H1 (cell line): ENCODE data around the gene ENTPD6. TPM values are rescaled to one million over a fixed set of nuclear protein-coding genes. Genes with fewer than 3 reads are reported as not detected.

ENCODE experiments used
- CTCF ChIA-PET: fragments of 300-600 bp; sonication (Branson Sonifier 250); formaldehyde crosslinking; loops from one replicate; lab custom pipeline; 2021; ENCODE audit not compliant: partially characterized antibody; lab: Charles Lee
- POLR2A ChIA-PET: fragments of 300-600 bp; sonication (Branson Sonifier 250); formaldehyde crosslinking; loops from one replicate; lab custom pipeline; 2021; ENCODE audit warnings: inconsistent platforms; ENCODE audit not compliant: partially characterized antibody; lab: Charles Lee
- DNase-seq, 2 experiments: peaks; one replicate each; pipeline versions ENCODE4 v3.0.0 to v3.0.0-alpha.2; 2010 to 2022; ENCODE audit warnings: low spot score in 2 of 2, low read depth in 1 of 2, mixed read lengths in 1 of 2
- FAIRE-seq: peaks from 2 replicates; lab custom pipeline; 2011; peaks lifted over from hg19 to GRCh38; lab: Jason Lieb, UNC
- H2AFZ ChIP-seq: 2 replicates; pipeline ENCODE4 v1.8.1; 2012; ENCODE audit warnings: low read length, inconsistent platforms
- H2AK5ac ChIP-seq: 2 replicates; pipeline ENCODE4 v1.6.1; 2013; ENCODE audit warnings: low read depth, low read length
- H2BK120ac ChIP-seq: replicated peaks from 2 replicates; pipeline ENCODE3; 2013; ENCODE audit warnings: low read depth, low read length, inconsistent platforms
- H2BK12ac ChIP-seq: 2 replicates; pipeline ENCODE4 v1.6.1; 2013; ENCODE audit warnings: low read depth, low read length
- H2BK15ac ChIP-seq: 2 replicates; pipeline ENCODE4 v1.6.1; 2013; ENCODE audit warnings: low read length
- H2BK20ac ChIP-seq: 2 replicates; pipeline ENCODE4 v1.6.1; 2013; ENCODE audit warnings: low read length
- H2BK5ac ChIP-seq: 2 replicates; pipeline ENCODE4 v1.6.1; 2013; ENCODE audit warnings: low read depth, low read length
- H3K14ac ChIP-seq: 2 replicates; pipeline ENCODE4 v1.6.1; 2013; ENCODE audit warnings: inconsistent platforms; ENCODE audit not compliant: insufficient read length
- H3K18ac ChIP-seq: 2 replicates; pipeline ENCODE4 v1.6.1; 2013; ENCODE audit warnings: low read length; ENCODE audit errors: extremely low read depth
- H3K23ac ChIP-seq: 2 replicates; pipeline ENCODE4 v1.6.1; 2013; ENCODE audit warnings: inconsistent platforms; ENCODE audit not compliant: insufficient read length
- H3K23me2 ChIP-seq: 2 replicates; pipeline ENCODE4 v1.6.1; 2013; ENCODE audit warnings: low read depth, low read length
- H3K27ac ChIP-seq: 2 replicates; pipeline ENCODE4 v1.6.1; 2011; ENCODE audit warnings: low read depth, low read length, inconsistent platforms
- H3K27me3 ChIP-seq, 4 experiments: replicated peaks in 1 of 4; 1 replicate in 1 of 4; 2 replicates in 3 of 4; pipeline versions ENCODE4 v1.6.1 to v1.8.1; 2011 to 2013; ENCODE audit warnings: low read length in 3 of 4, mild to moderate bottlenecking in 3 of 4, inconsistent platforms in 2 of 4, mixed read lengths in 2 of 4, moderate library complexity in 1 of 4; ENCODE audit not compliant: control insufficient read depth in 3 of 4, insufficient read depth in 3 of 4; ENCODE audit errors: extremely low read depth in 1 of 4
- H3K36me3 ChIP-seq, 4 experiments: 2 replicates each; pipeline versions ENCODE4 v1.6.1 to v1.8.1; 2011 to 2013; ENCODE audit warnings: mild to moderate bottlenecking in 4 of 4, low read length in 3 of 4, moderate library complexity in 2 of 4, control low read depth in 1 of 4, inconsistent platforms in 1 of 4; ENCODE audit not compliant: insufficient read depth in 4 of 4, control insufficient read depth in 2 of 4
- H3K4ac ChIP-seq: replicated peaks from 2 replicates; pipeline ENCODE3; 2013; ENCODE audit warnings: low read length, low read depth, mixed read lengths, inconsistent platforms; ENCODE audit not compliant: insufficient read length
- H3K4me1 ChIP-seq, 4 experiments: replicated peaks in 1 of 4; 1 replicate in 1 of 4; 2 replicates in 3 of 4; pipeline versions ENCODE4 v1.6.1 to v1.8.1; 2011 to 2013; ENCODE audit warnings: low read length in 3 of 4, inconsistent platforms in 2 of 4, mixed read lengths in 1 of 4; ENCODE audit not compliant: insufficient read depth in 4 of 4, control insufficient read depth in 3 of 4
- H3K4me2 ChIP-seq, 2 experiments: 2 replicates each; pipeline versions ENCODE4 v1.6.1 to v1.8.1; 2011 to 2013; ENCODE audit warnings: low read depth in 2 of 2, low read length in 2 of 2, control low read depth in 1 of 2, inconsistent platforms in 1 of 2, mild to moderate bottlenecking in 1 of 2; ENCODE audit not compliant: insufficient read depth in 1 of 2
- H3K4me3 ChIP-seq, 4 experiments: fragments of 200-600, 300-600 bp in 1 of 4; sonication (generic), shearing (Covaris generic), sonication (Bioruptor Twin) in 1 of 4; 2 replicates each; pipeline versions ENCODE4 v1.5.1 to v1.8.1; 2011 to 2016; ENCODE audit warnings: low read length in 4 of 4, low read depth in 3 of 4, control low read depth in 2 of 4, inconsistent platforms in 2 of 4, mild to moderate bottlenecking in 2 of 4, mixed read lengths in 1 of 4, moderate library complexity in 1 of 4; ENCODE audit not compliant: insufficient read depth in 2 of 4; ENCODE audit errors: extremely low read depth in 1 of 4
- H3K56ac ChIP-seq: replicated peaks from 2 replicates; pipeline ENCODE3; 2013; ENCODE audit warnings: low read depth, mild to moderate bottlenecking, mixed read lengths, low read length, inconsistent platforms; ENCODE audit not compliant: insufficient read length
- H3K79me1 ChIP-seq: 2 replicates; pipeline ENCODE4 v1.6.1; 2013; ENCODE audit warnings: low read depth, low read length, control low read depth
- H3K79me2 ChIP-seq, 2 experiments: 2 replicates each; pipeline versions ENCODE4 v1.6.1 to v1.8.1; 2012 to 2013; ENCODE audit warnings: low read length in 2 of 2, mild to moderate bottlenecking in 2 of 2, inconsistent platforms in 1 of 2; ENCODE audit not compliant: insufficient read depth in 2 of 2, control insufficient read depth in 1 of 2
- H3K9ac ChIP-seq, 4 experiments: replicated peaks in 1 of 4; 1 replicate in 1 of 4; 2 replicates in 3 of 4; pipeline versions ENCODE4 v1.6.1 to v1.8.1; 2011 to 2013; ENCODE audit warnings: low read depth in 3 of 4, low read length in 3 of 4, control low read depth in 2 of 4, mild to moderate bottlenecking in 2 of 4, moderate library complexity in 2 of 4, inconsistent platforms in 1 of 4; ENCODE audit errors: extremely low read depth in 1 of 4
- H3K9me3 ChIP-seq, 2 experiments: 2 replicates each; pipeline versions ENCODE4 v1.6.1 to v1.8.1; 2012 to 2013; ENCODE audit warnings: mild to moderate bottlenecking in 2 of 2, moderate library complexity in 2 of 2, control low read depth in 1 of 2, inconsistent platforms in 1 of 2, low read depth in 1 of 2, low read length in 1 of 2, mixed read lengths in 1 of 2; ENCODE audit not compliant: insufficient read depth in 2 of 2
- H4K20me1 ChIP-seq, 2 experiments: replicated peaks in 1 of 2; 2 replicates each; pipeline versions ENCODE3 to v1.8.1; 2011 to 2013; ENCODE audit warnings: inconsistent platforms in 2 of 2, low read length in 2 of 2, mild to moderate bottlenecking in 1 of 2; ENCODE audit not compliant: insufficient read depth in 2 of 2, control insufficient read depth in 1 of 2
- H4K5ac ChIP-seq: 2 replicates; pipeline ENCODE4 v1.6.1; 2013; ENCODE audit warnings: low read length, low read depth, mixed read lengths, inconsistent platforms; ENCODE audit not compliant: insufficient read length
- H4K8ac ChIP-seq: 2 replicates; pipeline ENCODE4 v1.8.0; 2013; ENCODE audit warnings: mild to moderate bottlenecking, moderate library complexity, low read length, inconsistent platforms; ENCODE audit not compliant: insufficient read depth; ENCODE audit errors: extremely low read depth
- H4K91ac ChIP-seq: replicated peaks from 2 replicates; pipeline ENCODE3; 2013; ENCODE audit warnings: low read length, mixed read lengths, inconsistent platforms; ENCODE audit not compliant: insufficient read length
- CTCF ChIP-seq, 3 experiments: IDR thresholded peaks; 1 replicate in 2 of 3; 2 replicates in 1 of 3; pipeline versions ENCODE4 v1.5.1 to v1.6.1; 2011; ENCODE audit warnings: low read length in 3 of 3, mild to moderate bottlenecking in 3 of 3, inconsistent platforms in 2 of 3, low read depth in 1 of 3, moderate library complexity in 1 of 3; ENCODE audit not compliant: insufficient read depth in 1 of 3; ENCODE audit errors: control extremely low read depth in 1 of 3
- SAP30 ChIP-seq: fragments of 300-600 bp; sonication (generic); IDR thresholded peaks from 2 replicates; pipeline ENCODE4 v1.7.1; 2012; ENCODE audit warnings: low read length, moderate library complexity, mild to moderate bottlenecking, inconsistent platforms; ENCODE audit not compliant: insufficient read depth, insufficient replicate concordance
- WGBS, 2 experiments: shearing (Covaris generic) in 1 of 2; methylation state at CpG; one replicate each; pipeline versions ENCODE4 v1.1.6 to v1.1.7; 2013 to 2015; ENCODE audit warnings: low lambda C conversion rate in 2 of 2, mixed read lengths in 2 of 2, inconsistent platforms in 1 of 2, low coverage in 1 of 2, missing lambda C conversion rate in 1 of 2; ENCODE audit not compliant: insufficient replicate concordance in 2 of 2, insufficient coverage in 1 of 2, insufficient read length in 1 of 2; ENCODE audit errors: extremely low coverage in 1 of 2, missing lambda C conversion rate in 1 of 2; 5-methylcytosine and 5-hydroxymethylcytosine counted together
- polyA plus RNA-seq, 7 experiments: library from polyadenylated mRNA; depleted of rRNA in 3 of 7; stranded (reverse) in 5 of 7; unstranded in 2 of 7; fragments of >200 nt in 5 of 7; fragments of 200-250 nt in 2 of 7; gene quantifications; 1 replicate in 5 of 7; 2 replicates in 1 of 7; 4 replicates in 1 of 7; pipeline versions ENCODE4 v1.2.1 to v1.2.3, GENCODE V29; 2011 to 2013; ENCODE audit warnings: missing spikeins in 2 of 7, mixed read lengths in 2 of 7
- total RNA-seq: library from RNA; stranded (reverse); fragmentation: NEBNext Ultra II Directional; extraction: Animal tissue kit (Norgen Biotek cat#: 25700); gene quantifications from 2 replicates; pipeline ENCODE4 v1.2.1, GENCODE V29; 2021

Gene ENTPD6
- total and polyA plus RNA-seq, 2 of the 8 experiments (the other 6 are each of a cell fraction or from before 2014, with no cell fraction given): 47.8 to 57.3 TPM

DNA sequence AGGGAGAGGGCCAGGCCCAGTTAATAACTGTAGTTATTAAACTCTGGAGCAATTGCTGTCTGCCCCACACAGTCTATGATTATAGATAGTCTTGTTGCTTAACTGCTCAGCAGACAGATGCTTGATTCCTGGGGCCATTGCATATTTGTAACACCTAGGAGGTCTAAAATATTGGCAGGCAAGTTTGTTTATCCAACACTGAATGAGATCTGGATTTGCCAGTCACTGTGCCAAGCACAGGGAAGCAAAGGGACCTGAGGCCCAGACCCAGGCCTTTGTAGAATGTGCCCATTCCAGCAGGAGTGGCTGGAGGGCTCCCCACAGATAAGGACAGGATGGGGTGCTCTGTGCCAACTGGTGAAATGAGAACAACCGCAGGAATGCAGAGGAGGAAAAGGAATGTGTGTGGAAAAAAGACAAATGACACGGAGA is 17.6 kb upstream of the ENTPD6 start:
- no peak overlapping the region for H2BK120ac ChIP-seq
- H3K4me3 ChIP-seq: no peak overlapping the region
- FAIRE-seq (no peak), DNase-seq (no peak)
- no peak overlapping the region for H3K9ac ChIP-seq
- no peak overlapping the region for H2AK5ac ChIP-seq
- ChIA-PET POLR2A (no interaction called here), CTCF (interaction anchor here (0.7 to 3.2 kb wide), 24 partner anchors 8 to 287 kb away, joined by 3 to 32 read pairs (median 4); partner anchors contain the start of gene PYGB)
- no peak overlapping the region for H2BK15ac ChIP-seq
- H3K79me2 ChIP-seq: no peaks in the 10 kb centered on the region
- H3K27ac ChIP-seq: no peak overlapping the region
- H3K23me2 ChIP-seq: no peaks in the 10 kb centered on the region
- no peak overlapping the region for H3K18ac ChIP-seq
- H4K8ac ChIP-seq: no peak overlapping the region
- H3K56ac ChIP-seq: no peak overlapping the region
- H3K4me2 ChIP-seq: no peak overlapping the region
- 89% methylated on average over 2 of the region's 2 CpGs; no CpG with 5 or more reads in 1 of the 2 experiments for WGBS, 2 experiments
- H3K36me3 ChIP-seq: no peaks in the 10 kb centered on the region
- H2BK20ac ChIP-seq: no peak overlapping the region
- no peak overlapping the region for H3K14ac ChIP-seq
- no peak overlapping the region for H2BK12ac ChIP-seq
- H2BK5ac ChIP-seq: no peak overlapping the region
- H3K4ac ChIP-seq: no peak overlapping the region
- H4K20me1 ChIP-seq: no peaks in the 10 kb centered on the region
- 0 out of 4 replicates have a peak, but pooled peaks cover 0 to 3% of the 10 kb centered on the region in 2 experiments for H3K9me3 ChIP-seq
- H3K4me1 ChIP-seq: no peaks in the 10 kb centered on the region
- H2AFZ ChIP-seq: no peak overlapping the region
- H3K27me3 ChIP-seq: no peaks in the 10 kb centered on the region
- H4K5ac ChIP-seq: no peak overlapping the region
- H3K79me1 ChIP-seq: no peaks in the 10 kb centered on the region
- H4K91ac ChIP-seq: no peak overlapping the region
- no peak overlapping the region for H3K23ac ChIP-seq
- no peak for TF ChIP-seq CTCF (IDR thresholded peaks at IDR 0.05; ENCODE audit: control extremely low read depth in 1 of 3, insufficient read depth in 1 of 3, low read depth in 1 of 3, low read length in 3 of 3)
- TF ChIP-seq SAP30: no peak
